NCI-H1694 (cell line): ENCODE measurements around the gene SORCS2.

Source experiments
- DNase-seq: peaks from one replicate; lab custom pipeline; 2025; lab: John Stamatoyannopoulos, UW

Gene SORCS2

GRCh38 chr4:7267829-7268228 lies 75.5 kb downstream of the SORCS2 start:
- no peak for DNase-seq

GRCh38 chr4:7268941-7269340 lies 76.6 kb downstream of the SORCS2 start:
- no peak for DNase-seq

DNA sequence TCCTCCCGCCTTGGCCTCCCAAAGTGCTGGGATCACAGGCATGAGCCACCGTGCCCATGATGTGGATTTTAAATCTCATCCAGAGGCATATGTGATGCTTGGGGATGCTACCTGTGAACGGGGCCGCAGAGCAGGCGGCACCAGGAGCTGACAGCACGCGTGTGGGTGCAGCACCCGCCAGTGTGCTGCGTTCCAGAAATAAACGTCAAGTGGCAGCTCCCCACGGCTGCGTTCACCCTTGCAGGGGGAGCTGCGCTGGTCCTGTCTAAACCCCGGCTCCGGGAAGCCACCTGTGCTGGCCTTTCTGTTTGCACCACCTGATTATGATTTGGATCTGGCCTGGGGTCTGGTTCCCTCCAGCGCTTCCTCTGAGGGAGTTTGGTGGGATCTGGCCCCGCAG lies 77.8 kb downstream of the SORCS2 start:
- DNase-seq = no peak

DNA sequence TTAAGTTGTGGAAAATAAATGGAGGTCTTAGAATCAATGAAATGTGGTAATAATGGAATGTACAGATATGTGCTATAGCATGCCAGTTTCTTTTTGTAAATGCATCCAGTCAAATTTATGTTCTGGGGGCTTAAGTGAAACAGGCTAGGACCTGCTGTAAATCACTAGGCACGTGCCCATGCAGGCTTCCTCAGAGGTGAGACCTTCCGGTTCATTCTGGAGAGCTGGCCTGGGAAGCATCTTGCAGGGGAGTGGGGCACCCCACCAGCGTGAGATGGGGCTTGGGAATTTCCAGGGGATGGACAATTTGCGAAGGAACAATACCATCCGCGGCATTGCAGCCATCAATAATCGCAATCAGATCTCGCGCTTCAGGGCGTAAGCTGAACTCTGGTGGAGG lies 80.1 kb downstream of the SORCS2 start:
- DNase-seq = no peak

DNA sequence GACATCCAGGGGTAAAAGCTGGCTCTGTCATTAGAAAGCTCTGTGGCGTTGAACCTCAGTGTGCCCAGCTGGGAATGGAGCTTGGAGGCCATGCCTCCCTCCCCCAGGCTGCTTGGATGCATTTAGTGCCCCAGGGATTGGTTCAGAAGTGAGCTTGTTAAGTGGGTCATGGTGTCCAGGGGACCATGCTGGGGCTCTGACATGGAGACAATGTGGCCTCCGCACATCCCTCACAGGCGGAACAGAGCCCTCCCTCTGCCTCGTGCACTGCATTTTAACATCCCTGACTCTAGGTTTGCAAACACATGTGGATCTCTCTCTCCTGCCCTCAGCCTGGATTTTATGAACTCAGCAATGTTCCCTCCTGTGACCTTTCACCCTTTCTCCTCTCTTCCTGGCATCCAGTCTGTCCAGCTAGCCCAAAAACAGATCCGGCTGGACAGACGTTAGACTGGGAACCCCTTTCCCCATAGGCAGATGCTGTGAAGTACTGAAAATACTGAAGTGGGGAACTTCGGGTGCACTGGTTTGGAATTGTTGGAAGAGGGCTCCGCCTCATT lies 81.5 kb downstream of the SORCS2 start:
- DNase-seq = no peak

DNA sequence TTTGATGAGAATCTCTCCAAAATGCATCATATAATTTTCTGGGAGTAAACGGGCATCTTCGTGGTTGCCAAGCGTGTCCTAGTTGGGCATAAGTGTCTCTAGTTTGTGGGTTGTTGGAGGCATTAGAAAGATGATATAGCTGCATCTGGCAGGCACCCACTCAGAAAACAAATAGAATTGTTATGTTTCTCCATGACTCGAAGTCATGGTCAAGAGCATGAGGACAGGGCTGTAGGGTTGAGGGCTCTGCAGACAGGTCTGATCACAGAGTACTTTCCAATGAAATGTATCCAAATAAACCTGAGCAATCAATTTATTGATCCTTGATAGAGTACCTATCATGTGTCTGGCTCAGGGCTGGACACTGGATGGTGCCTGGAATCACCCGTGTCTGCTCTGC lies 82.7 kb downstream of the SORCS2 start:
- DNase-seq = no peak

GRCh38 chr4:7275490-7276154 lies 83.3 kb downstream of the SORCS2 start:
- DNase-seq = no peak

GRCh38 chr4:7276515-7276914 lies 84.2 kb downstream of the SORCS2 start:
- DNase-seq = no peak

DNA sequence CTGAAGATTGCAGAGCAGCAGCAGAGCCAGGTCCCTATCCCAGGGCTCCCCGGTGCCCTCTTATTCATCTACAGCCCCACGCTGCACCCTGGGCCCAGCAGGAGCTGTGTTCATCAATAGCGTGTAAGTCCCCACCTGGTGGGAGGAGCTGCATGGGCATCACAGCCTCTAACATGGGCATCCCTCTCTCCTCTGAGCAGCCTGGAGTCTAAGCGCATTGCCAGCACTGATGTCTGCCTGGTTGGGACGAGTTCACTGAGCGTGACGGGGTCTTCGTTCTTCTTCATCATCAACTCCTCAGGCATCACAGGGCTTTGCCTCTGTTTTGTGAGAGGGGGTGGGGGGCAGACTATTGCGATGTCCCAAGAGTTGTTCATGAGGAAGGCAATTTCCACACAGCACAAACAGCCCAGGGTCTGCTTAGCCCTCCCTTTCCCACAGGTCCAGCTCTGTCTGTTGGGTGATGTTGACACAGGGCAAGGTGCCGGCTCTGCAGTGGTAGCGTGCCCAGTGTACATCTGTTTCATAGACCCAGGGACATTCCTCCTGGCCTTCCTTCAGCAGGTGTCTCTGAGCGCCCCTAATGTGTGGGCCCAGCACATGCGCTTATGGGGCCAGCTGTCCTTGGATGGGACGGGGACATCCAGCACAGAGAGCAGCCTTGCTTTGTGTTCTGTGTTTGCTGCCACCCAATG lies 85.9 kb downstream of the SORCS2 start:
- DNase-seq = no peak

GRCh38 chr4:7278981-7279380 lies 86.6 kb downstream of the SORCS2 start:
- DNase-seq = no peak

DNA sequence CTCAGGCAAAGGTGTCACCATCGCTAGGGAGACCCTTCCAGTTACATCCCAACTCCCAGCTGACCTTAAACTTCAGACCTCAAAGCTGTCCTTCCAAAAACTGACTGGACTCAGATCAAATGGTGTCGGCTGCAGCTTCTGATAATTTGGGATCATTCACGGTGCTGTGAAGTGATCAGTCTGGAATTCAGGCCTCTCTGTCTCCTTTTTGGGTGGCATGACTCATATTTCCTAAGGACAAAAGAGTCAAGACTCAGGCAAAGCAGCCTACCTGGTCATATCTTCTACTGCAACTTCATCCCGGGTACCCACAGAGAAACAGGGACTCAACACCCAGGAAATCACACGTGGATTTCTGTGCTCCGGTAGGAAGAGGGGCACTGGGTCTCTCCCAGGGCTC lies 87.6 kb downstream of the SORCS2 start:
- no peak for DNase-seq

GRCh38 chr4:7280926-7281690 lies 88.8 kb downstream of the SORCS2 start:
- DNase-seq = no peak

- peak; percentile 74 for DNase-seq
Observed at GRCh38 chr4:7281691-7282665, 89.6 kb downstream of the SORCS2 start.

GRCh38 chr4:7282786-7283440 lies 90.6 kb downstream of the SORCS2 start:
- DNase-seq = no peak

DNA sequence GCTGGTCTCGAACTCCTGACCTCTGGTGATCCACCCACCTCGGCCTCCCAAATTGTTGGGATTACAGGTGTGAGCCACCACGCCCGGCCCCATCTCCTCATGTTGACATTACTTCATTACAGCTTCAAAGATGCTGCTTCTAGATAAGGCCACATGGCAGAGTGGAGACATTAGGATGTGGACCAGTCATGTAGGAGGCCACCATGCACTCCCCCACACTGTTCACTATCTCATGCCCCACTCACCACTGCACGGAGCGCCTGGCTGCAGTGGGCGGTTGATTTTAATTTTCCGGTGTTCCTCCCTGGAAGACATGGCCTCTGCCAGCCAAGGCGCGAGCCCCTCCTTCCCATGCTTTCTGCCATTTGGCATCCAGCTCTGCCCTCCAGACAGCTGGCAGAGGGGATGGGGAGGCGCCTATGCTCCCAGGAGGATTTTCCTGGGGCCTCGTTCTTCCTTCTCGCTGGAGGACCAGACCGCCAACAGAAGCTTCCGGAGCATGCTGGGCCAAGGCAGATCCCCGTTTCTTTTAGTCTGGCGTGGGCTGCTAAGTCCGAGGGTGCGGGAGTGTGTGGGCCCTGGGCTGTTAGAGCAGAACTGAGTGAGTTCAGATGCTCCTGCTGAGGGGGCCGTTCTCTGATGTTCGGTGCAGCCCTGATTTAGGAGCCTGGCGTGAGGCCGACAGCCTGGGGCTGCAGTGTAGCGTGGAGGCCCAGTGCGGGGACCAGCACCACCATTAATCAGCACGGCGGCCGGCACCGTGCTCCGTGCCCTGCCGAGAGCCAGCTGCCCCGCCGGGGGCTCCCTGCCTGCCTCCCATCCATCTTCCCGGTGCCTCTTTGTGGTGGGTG lies 93.1 kb downstream of the SORCS2 start:
- DNase-seq = peak; percentile 84

DNA sequence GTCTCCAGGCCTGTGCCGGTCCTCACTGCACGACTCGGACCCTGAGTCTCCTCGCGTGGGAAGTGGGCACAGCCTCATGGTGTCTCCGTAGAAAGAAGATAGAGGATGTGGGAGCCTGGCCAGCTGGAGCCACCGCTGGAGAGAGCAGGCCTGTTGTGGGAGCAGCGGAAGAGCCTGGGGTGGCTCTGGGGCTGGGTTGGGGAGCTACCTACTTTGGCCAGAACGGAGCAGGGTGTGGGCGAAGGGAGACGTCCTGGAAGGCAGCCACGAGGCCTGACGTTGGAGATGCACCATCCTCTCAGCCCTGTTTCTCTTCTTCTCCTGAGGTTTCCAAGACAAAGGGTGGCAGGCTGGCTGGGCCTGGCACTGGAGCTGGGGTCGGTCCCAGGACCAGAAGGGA lies 93.8 kb downstream of the SORCS2 start:
- DNase-seq = no peak

- no peak for DNase-seq
Observed at GRCh38 chr4:7286798-7287197, 94.5 kb downstream of the SORCS2 start.

GRCh38 chr4:7287274-7287917 lies 95.1 kb downstream of the SORCS2 start:
- no peak for DNase-seq

- DNase-seq = no peak
Observed at GRCh38 chr4:7287918-7288280, 95.6 kb downstream of the SORCS2 start.
